Nephron progenitor cell (in vitro differentiated cells): ENCODE data around the gene GSAP.
"Not testable (repeated sequence)": the region's sequence is repeated elsewhere in the genome, so short reads cannot be mapped to it uniquely, and the experiment has no call there.

Source experiments
- DNase-seq: peaks from one replicate; pipeline ENCODE4 v3.0.0; 2021
- H3K27ac Mint-ChIP-seq: 2 replicates; pipeline ENCODE4 v1.8.0; 2021; ENCODE audit warnings: mild to moderate bottlenecking, moderate library complexity, mixed read lengths
- H3K27me3 Mint-ChIP-seq: 2 replicates; pipeline ENCODE4 v1.8.0; 2021; ENCODE audit warnings: mild to moderate bottlenecking, low read depth, mixed read lengths; ENCODE audit not compliant: poor library complexity
- H3K36me3 Mint-ChIP-seq: 2 replicates; pipeline ENCODE4 v1.8.0; 2021; ENCODE audit warnings: low read depth, mixed read lengths
- H3K4me1 Mint-ChIP-seq: 2 replicates; pipeline ENCODE4 v1.8.0; 2021; ENCODE audit warnings: mixed read lengths
- H3K4me3 Mint-ChIP-seq: 2 replicates; pipeline ENCODE4 v1.8.0; 2021; ENCODE audit warnings: mild to moderate bottlenecking, moderate library complexity, mixed read lengths
- H3K9me3 Mint-ChIP-seq: 2 replicates; pipeline ENCODE4 v1.8.0; 2021; ENCODE audit warnings: mild to moderate bottlenecking, moderate library complexity, mixed read lengths
- TF ChIP-seq, protein P1 (sequence below): fragments of 200-600 bp; sonication (generic); IDR thresholded peaks from 2 replicates; pipeline ENCODE4 v1.5.0; 2021; ENCODE audit warnings: antibody characterized with exemption

The GSAP gene

DNA sequence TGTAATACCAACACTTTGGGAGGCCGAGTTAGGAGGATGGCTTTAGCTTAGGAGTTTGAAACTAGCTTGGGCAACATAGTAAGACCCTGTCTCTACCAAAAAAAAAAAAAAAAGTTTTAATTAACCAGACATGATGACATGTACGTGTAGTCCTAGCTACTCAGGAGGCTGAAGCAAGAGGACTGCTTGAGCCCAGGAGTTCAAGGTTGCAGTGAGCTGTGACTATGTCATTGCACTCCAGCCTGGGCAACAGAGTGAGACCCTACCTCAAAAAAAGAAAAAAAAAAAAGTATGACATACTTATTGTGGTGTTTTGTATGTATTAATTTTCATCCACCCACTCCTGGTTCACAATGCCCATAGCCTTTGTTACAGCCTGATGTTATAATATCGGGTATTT is 69.7 kb downstream of the GSAP start:
- TF ChIP-seq, protein P1, sequence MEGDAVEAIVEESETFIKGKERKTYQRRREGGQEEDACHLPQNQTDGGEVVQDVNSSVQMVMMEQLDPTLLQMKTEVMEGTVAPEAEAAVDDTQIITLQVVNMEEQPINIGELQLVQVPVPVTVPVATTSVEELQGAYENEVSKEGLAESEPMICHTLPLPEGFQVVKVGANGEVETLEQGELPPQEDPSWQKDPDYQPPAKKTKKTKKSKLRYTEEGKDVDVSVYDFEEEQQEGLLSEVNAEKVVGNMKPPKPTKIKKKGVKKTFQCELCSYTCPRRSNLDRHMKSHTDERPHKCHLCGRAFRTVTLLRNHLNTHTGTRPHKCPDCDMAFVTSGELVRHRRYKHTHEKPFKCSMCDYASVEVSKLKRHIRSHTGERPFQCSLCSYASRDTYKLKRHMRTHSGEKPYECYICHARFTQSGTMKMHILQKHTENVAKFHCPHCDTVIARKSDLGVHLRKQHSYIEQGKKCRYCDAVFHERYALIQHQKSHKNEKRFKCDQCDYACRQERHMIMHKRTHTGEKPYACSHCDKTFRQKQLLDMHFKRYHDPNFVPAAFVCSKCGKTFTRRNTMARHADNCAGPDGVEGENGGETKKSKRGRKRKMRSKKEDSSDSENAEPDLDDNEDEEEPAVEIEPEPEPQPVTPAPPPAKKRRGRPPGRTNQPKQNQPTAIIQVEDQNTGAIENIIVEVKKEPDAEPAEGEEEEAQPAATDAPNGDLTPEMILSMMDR: no peak
- no peak for DNase-seq
- no peak overlapping the region for H3K4me3 Mint-ChIP-seq
- no peaks in the 10 kb centered on the region for H3K27me3 Mint-ChIP-seq
- peaks cover 15% of the 10 kb centered on the region for H3K4me1 Mint-ChIP-seq
- no peaks in the 10 kb centered on the region for H3K9me3 Mint-ChIP-seq
- H3K36me3 Mint-ChIP-seq: no peaks in the 10 kb centered on the region
- H3K27ac Mint-ChIP-seq: no peak overlapping the region

- H3K4me1 Mint-ChIP-seq: peaks cover 13% of the 10 kb centered on the region
- H3K36me3 Mint-ChIP-seq, H3K4me3 Mint-ChIP-seq, H3K27me3 Mint-ChIP-seq, DNase-seq, H3K9me3 Mint-ChIP-seq, H3K27ac Mint-ChIP-seq: not testable (repeated sequence)
Measured at GRCh38 chr7:77345426-77345825, 70.7 kb downstream of the GSAP start.

DNA sequence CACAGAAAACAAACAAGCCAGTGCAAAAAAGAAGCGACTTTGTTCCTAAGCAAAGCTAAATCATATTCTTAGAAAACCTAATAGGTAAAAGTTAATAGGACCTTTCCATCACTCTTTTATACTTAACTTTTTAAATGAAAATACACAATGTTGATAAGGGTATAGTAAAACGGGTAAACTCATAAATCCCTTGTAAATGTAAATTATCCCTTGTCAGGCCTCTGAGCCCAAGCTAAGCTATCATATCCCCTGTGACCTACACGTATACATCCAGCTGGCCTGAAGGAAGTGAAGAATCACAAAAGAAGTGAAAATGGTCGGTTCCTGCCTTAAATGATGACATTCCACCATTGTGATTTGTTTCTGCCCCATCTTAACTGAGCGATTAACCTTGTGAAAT is 76.4 kb downstream of the GSAP start:
- no peak for DNase-seq
- Mint-ChIP-seq H3K4me1 (peaks cover 9% of the 10 kb centered on the region), H3K9me3 (no peaks in the 10 kb centered on the region), H3K36me3 (no peaks in the 10 kb centered on the region), H3K27me3 (peaks cover 10% of the 10 kb centered on the region), H3K27ac (peak overlapping the region; percentile 5), H3K4me3 (no peak overlapping the region)
- TF ChIP-seq, protein P1: no peak

- DNase-seq: no peak
- no peak overlapping the region for H3K4me3 Mint-ChIP-seq
- H3K36me3 Mint-ChIP-seq: no peaks in the 10 kb centered on the region
- H3K9me3 Mint-ChIP-seq: no peaks in the 10 kb centered on the region
- peak overlapping the region; percentile 5 for H3K27ac Mint-ChIP-seq
- TF ChIP-seq, protein P1: no peak
- peaks cover 10% of the 10 kb centered on the region for H3K27me3 Mint-ChIP-seq
- peaks cover 9% of the 10 kb centered on the region for H3K4me1 Mint-ChIP-seq
Measured at GRCh38 chr7:77338883-77339629, 77.1 kb downstream of the GSAP start.

- DNase-seq: no peak
- Mint-ChIP-seq H3K27ac (no peak overlapping the region), H3K4me1 (peaks cover 9% of the 10 kb centered on the region), H3K27me3 (peaks cover 10% of the 10 kb centered on the region), H3K36me3 (no peaks in the 10 kb centered on the region), H3K9me3 (no peaks in the 10 kb centered on the region), H3K4me3 (no peak overlapping the region)
- TF ChIP-seq, protein P1: no peak
Measured at GRCh38 chr7:77338260-77338659, 77.9 kb downstream of the GSAP start.

- TF ChIP-seq, protein P1: no peak
Measured at GRCh38 chr7:77337456-77337990, 78.6 kb downstream of the GSAP start.

More at GRCh38 chr7:77337456-77337990, 78.6 kb downstream of the GSAP start:
- H3K27ac Mint-ChIP-seq: no peak overlapping the region
- no peak for DNase-seq
- H3K4me1 Mint-ChIP-seq: peaks cover 9% of the 10 kb centered on the region
- H3K27me3 Mint-ChIP-seq: peaks cover 10% of the 10 kb centered on the region
- H3K9me3 Mint-ChIP-seq: no peaks in the 10 kb centered on the region
- no peaks in the 10 kb centered on the region for H3K36me3 Mint-ChIP-seq
- no peak overlapping the region for H3K4me3 Mint-ChIP-seq
